ENCODE results near the gene PLAAT3. TPM values are rescaled to one million over a fixed set of nuclear protein-coding genes. Genes with fewer than 3 reads are reported as not detected.

The PLAAT3 gene
- total and polyA plus RNA-seq, 2 of the 8 experiments (the other 6 are each of a cell fraction or from before 2014, with no cell fraction given): 109 to 190 TPM

- Histone ChIP-seq H3K9ac (replicated peaks in 1 of 4; ENCODE audit: extremely low read depth in 1 of 4, low read depth in 3 of 4, low read length in 3 of 4) (no peak overlapping the region), H2BK120ac (replicated peaks; ENCODE audit: low read depth, low read length) (no peak overlapping the region), H2BK20ac (ENCODE audit: low read length) (no peak overlapping the region), H2BK15ac (ENCODE audit: low read length) (no peak overlapping the region), H3K27me3 (replicated peaks in 1 of 4; ENCODE audit: control insufficient read depth in 3 of 4, extremely low read depth in 1 of 4, insufficient read depth in 3 of 4, low read length in 3 of 4) (no peaks in the 10 kb centered on the region), H2BK12ac (ENCODE audit: low read depth, low read length) (no peak overlapping the region), H3K56ac (replicated peaks; ENCODE audit: insufficient read length, low read depth, low read length) (no peak overlapping the region), H3K4me1 (replicated peaks in 1 of 4; ENCODE audit: control insufficient read depth in 3 of 4, insufficient read depth in 4 of 4, low read length in 3 of 4) (no peaks in the 10 kb centered on the region), H3K14ac (ENCODE audit: insufficient read length) (no peak overlapping the region), H4K91ac (replicated peaks; ENCODE audit: insufficient read length, low read length) (no peak overlapping the region), H3K23me2 (ENCODE audit: low read depth, low read length) (no peaks in the 10 kb centered on the region), H3K9me3 (ENCODE audit: insufficient read depth in 2 of 2, low read depth in 1 of 2, low read length in 1 of 2) (no peaks in the 10 kb centered on the region), H2BK5ac (ENCODE audit: low read depth, low read length) (no peak overlapping the region), H4K5ac (ENCODE audit: insufficient read length, low read depth, low read length) (no peak overlapping the region), H4K20me1 (replicated peaks in 1 of 2; ENCODE audit: control insufficient read depth in 1 of 2, insufficient read depth in 2 of 2, low read length in 2 of 2) (peaks cover 0 to 6% of the 10 kb centered on the region in 2 experiments), H3K23ac (ENCODE audit: insufficient read length) (no peak overlapping the region), H3K36me3 (ENCODE audit: control insufficient read depth in 2 of 4, insufficient read depth in 4 of 4, low read length in 3 of 4) (peaks cover 6 to 56% (median 22%) of the 10 kb centered on the region in 4 experiments; a peak in 5 of 8 replicates), H3K4me2 (ENCODE audit: insufficient read depth in 1 of 2, low read depth in 2 of 2, low read length in 2 of 2) (no peak overlapping the region), H3K4ac (replicated peaks; ENCODE audit: insufficient read length, low read depth, low read length) (no peak overlapping the region), H4K8ac (ENCODE audit: extremely low read depth, insufficient read depth, low read length) (no peak overlapping the region), H3K79me1 (ENCODE audit: low read depth, low read length) (peaks cover 3% of the 10 kb centered on the region; the same call in 1 of the 2 replicates), H2AFZ (ENCODE audit: low read length) (no peak overlapping the region), H3K18ac (ENCODE audit: extremely low read depth, low read length) (no peak overlapping the region), H3K79me2 (ENCODE audit: control insufficient read depth in 1 of 2, insufficient read depth in 2 of 2, low read length in 2 of 2) (no peaks in the 10 kb centered on the region; a peak in 1 of 4 replicates), H3K27ac (ENCODE audit: low read depth, low read length) (no peak overlapping the region), H3K4me3 (ENCODE audit: extremely low read depth in 1 of 4, insufficient read depth in 2 of 4, low read depth in 3 of 4, low read length in 4 of 4) (no peak overlapping the region), H2AK5ac (ENCODE audit: low read depth, low read length) (no peak overlapping the region)
- WGBS, 2 experiments (ENCODE audit: extremely low coverage in 1 of 2, insufficient coverage in 1 of 2, insufficient read length in 1 of 2, insufficient replicate concordance in 2 of 2, low coverage in 1 of 2, low lambda C conversion rate in 2 of 2, missing lambda C conversion rate in 1 of 2): 89% methylated on average over 3 of the region's 3 CpGs; no CpG with 5 or more reads in 1 of the 2 experiments
- ChIA-PET POLR2A (ENCODE audit: partially characterized antibody) (no interaction called here), CTCF (ENCODE audit: partially characterized antibody) (interaction anchor here (0.6 to 2.3 kb wide), 6 partner anchors 16 to 183 kb away, joined by 3 to 11 read pairs (median 6); no protein-coding TSS in a partner anchor)
- FAIRE-seq (no peak), DNase-seq (ENCODE audit: low read depth in 1 of 2, low spot score in 2 of 2) (no peak)
- TF ChIP-seq CREB1 (IDR thresholded peaks at IDR 0.05): no peak
- TF ChIP-seq HDAC2 (IDR thresholded peaks at IDR 0.05; ENCODE audit: borderline replicate concordance in 1 of 2, low read depth in 2 of 2, low read length in 2 of 2): no peak
- no peak for TF ChIP-seq HDAC6 (IDR thresholded peaks at IDR 0.05; ENCODE audit: low read depth, low read length)
- no peak for TF ChIP-seq SIX5 (IDR thresholded peaks at IDR 0.05; ENCODE audit: low read depth, low read length)
- no peak for TF ChIP-seq SUZ12 (IDR thresholded peaks at IDR 0.05; ENCODE audit: low read length)
- no peak for TF ChIP-seq BRCA1 (IDR thresholded peaks at IDR 0.05; ENCODE audit: low read depth, low read length)
- no peak for TF ChIP-seq CHD2 (IDR thresholded peaks at IDR 0.05; ENCODE audit: low read length)
- TF ChIP-seq KDM1A (IDR thresholded peaks at IDR 0.05; ENCODE audit: borderline replicate concordance, low read length): no peak
- no peak for TF ChIP-seq POLR2A (IDR thresholded peaks at IDR 0.05; ENCODE audit: control extremely low read depth in 1 of 2, low read depth in 2 of 2, low read length in 2 of 2)
- TF ChIP-seq RXRA (IDR thresholded peaks at IDR 0.05; ENCODE audit: insufficient read depth, low read depth, low read length): no peak
- TF ChIP-seq, protein P1, sequence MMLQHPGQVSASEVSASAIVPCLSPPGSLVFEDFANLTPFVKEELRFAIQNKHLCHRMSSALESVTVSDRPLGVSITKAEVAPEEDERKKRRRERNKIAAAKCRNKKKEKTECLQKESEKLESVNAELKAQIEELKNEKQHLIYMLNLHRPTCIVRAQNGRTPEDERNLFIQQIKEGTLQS (IDR thresholded peaks at IDR 0.05; ENCODE audit: insufficient read depth, low read depth, low read length): no peak
- TF ChIP-seq GTF2F1 (IDR thresholded peaks at IDR 0.05; ENCODE audit: borderline replicate concordance, low read depth, low read length): no peak
- no peak for TF ChIP-seq SIN3A (conservative IDR thresholded peaks at IDR 0.05 in 1 of 2, IDR thresholded peaks at IDR 0.05 in 1 of 2; ENCODE audit: low read depth in 1 of 2, low read length in 2 of 2)
- TF ChIP-seq SAP30 (IDR thresholded peaks at IDR 0.05; ENCODE audit: insufficient read depth, insufficient replicate concordance, low read length): no peak
Measured at GRCh38 chr11:63589000-63589399, 25.2 kb downstream of the PLAAT3 start.
